COLO668 (cell line): ENCODE results near the gene MRGPRX2.

Source experiments
- DNase-seq: peaks from one replicate; lab custom pipeline; 2025; ENCODE audit not compliant: unreplicated experiment; lab: John Stamatoyannopoulos, UW

MRGPRX2 gene

DNA sequence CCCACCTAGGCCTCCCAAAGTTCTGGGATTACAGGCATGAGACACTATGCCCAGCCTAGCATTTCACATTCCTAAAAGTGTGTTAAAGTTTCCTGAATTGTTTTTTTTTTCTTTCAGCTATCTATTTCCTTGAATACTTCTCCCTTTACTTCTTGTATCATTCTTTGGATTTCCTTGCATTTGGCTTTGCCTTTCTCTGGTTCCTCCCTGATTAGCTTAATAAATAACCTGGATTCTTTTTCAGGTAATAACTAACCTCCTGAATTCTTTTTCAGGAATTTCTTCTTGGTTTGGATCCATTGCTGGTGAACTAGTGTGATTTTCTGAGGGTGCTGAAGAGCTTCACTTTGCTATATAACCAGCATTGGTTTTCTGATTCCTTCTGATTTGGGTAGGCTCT is 47.9 kb downstream of the MRGPRX2 start:
- DNase-seq: no peak
